Stimulated activated CD8-positive, alpha-beta memory T cell treated with anti-CD3 and anti-CD28 coated beads, Interleukin-7, amount 100 ng/mL, for 4 hours (primary cell): Measurements from ENCODE around the gene KCNJ6.

Experiments
- DNase-seq, 2 donors: peaks; one replicate each; pipeline ENCODE4 v3.0.0-alpha.2; 2020; ENCODE audit warnings: low read depth in 2 of 2

The KCNJ6 gene

GRCh38 chr21:37817242-37817641 is 99.0 kb downstream of the KCNJ6 start:
- no peak for DNase-seq

- DNase-seq = no peak
These were observed 100.4 kb downstream of the KCNJ6 start for GRCh38 chr21:37815893-37816292.

DNA sequence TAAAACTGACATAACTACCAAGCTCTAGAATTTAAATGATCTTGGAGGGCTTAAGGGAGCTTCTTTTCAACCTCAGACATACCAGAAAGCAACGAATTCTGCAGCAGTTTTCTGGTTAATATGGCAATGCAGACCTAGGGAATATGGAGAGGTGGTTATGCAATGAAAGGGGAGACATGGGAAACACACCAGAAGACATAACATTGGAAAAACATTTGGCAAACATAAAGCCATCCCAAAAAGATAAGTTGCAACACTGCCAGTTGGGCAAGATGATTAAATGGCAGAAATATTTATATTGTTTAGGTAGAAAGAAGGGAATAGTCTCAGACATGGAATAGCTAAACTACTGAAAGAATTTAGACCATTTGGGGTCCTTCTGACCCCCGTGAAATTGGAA is 104.5 kb downstream of the KCNJ6 start:
- no peak for DNase-seq

DNA sequence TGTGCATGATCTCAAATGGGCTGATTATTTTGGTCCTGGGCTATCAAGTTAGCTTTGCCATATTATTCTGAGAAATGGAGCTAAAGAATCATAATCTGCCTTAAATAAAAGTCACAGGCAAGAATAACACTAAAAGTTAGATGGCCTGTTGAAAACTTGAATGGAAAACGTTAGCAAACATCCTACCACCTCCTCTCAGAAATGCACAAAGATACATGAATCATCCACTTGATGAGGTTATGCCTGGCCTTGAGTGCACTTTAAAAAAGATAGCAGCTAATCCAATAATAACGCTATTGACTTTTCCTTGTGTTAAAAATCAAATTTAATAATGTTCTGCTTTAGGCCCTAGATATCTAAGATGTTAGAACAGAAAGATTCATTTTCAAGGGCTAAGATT is 108.0 kb downstream of the KCNJ6 start:
- DNase-seq = no peak

DNA sequence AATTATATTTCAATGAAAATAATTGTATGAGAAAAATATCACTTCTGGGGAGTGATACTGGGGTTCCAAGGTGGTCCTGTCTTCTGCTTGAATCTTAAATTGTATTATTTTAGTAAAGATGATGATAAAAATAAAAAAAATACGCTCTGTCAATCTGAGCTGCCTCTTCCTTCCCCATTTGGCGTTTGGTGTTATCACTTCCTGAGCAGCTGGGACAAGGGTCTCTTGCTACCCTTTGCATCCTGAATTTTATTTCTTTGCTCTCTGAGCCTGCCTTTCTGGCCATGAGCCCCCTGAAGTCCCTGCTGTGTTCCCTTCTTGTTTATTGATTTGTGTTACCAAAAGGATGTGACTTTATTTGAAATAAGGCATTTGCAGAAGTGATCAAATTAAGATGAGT is 111.0 kb downstream of the KCNJ6 start:
- no peak for DNase-seq

- no peak for DNase-seq
These were observed 112.3 kb downstream of the KCNJ6 start for GRCh38 chr21:37804001-37804400.

DNA sequence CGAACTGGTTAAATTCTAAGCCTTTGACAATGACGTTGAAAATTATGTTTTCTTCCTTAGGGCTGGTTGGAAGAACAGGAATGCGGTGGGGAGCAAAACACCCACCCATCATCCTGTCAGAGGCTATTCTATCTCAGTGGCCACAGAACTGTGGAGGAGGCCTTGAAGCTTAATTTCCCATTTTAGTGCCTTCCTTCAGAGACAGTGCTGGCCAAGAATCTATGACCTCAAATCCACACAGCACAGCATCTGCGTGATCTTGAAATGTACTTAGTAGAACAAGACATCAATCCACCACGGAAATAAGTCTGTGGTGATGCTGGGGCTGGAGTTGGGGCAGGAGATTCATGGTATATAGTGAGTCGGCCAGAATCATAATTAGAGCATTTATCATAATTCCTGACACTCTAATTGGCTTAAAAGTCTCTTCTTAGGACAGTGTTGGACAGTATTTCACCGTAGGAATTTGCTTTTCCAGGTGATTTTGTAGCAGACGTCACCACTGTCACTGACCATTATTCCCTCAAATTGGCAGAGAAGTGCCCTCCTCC is 113.1 kb downstream of the KCNJ6 start:
- DNase-seq = no peak

DNA sequence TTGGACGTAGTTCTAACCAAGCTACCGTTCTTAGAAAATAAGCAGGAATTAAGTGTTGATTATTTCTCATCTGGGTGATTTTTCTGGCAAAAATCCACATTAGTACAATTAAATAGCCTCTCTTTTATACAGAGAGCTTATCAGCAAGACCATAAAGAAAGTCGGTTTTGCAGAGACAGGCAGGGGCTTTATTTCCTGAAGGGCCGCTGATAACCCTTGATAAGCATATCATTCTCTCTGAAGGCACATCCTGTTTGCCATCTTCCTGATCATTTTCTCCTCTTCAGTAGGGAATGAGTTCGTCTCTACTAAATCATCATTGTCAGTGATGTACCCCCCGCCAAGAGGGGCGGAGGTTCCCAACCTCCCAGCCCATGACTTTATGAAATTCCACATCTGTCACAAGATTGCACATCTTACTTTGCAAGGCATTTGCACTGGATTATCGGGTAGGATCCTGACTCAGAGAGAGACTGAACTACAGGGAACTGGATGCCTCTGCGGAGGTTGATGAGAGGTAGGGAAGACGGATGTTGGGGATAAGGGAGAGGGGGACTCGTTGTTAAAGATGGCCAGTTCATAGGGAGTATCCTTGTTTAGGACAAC is 115.7 kb downstream of the KCNJ6 start:
- no peak for DNase-seq

GRCh38 chr21:37800057-37800455 is 116.2 kb downstream of the KCNJ6 start:
- no peak for DNase-seq

GRCh38 chr21:37799211-37800056 is 116.8 kb downstream of the KCNJ6 start:
- DNase-seq = no peak

DNA sequence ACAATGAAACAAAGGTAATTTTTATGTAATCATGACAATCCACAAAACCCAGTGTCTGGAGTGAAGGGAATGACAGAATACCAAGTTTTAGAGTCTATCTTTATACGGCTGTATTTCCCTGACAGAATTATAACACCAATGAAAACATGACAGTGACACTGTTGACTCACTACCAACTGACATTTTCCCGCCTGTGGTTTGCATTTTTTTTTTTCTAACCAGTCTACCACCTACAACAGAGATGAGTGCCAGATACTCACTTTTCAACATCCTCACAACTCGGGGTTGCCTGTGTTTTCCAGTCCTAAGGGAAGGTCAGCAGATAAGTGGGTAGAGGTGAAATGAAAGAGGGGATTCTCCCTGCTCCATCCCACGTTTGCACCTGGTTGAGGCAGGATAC is 118.9 kb downstream of the KCNJ6 start:
- no peak for DNase-seq

- no peak for DNase-seq
These were observed 120.2 kb downstream of the KCNJ6 start for GRCh38 chr21:37796011-37796410.

GRCh38 chr21:37793660-37794059 is 122.6 kb downstream of the KCNJ6 start:
- no peak for DNase-seq

- no peak for DNase-seq
These were observed 124.2 kb downstream of the KCNJ6 start for GRCh38 chr21:37792046-37792445.

- no peak for DNase-seq
These were observed 125.4 kb downstream of the KCNJ6 start for GRCh38 chr21:37790905-37791304.

GRCh38 chr21:37788503-37788902 is 127.8 kb downstream of the KCNJ6 start:
- no peak for DNase-seq

- no peak for DNase-seq
These were observed 128.8 kb downstream of the KCNJ6 start for GRCh38 chr21:37787456-37787855.

- DNase-seq = no peak
These were observed 131.5 kb downstream of the KCNJ6 start for GRCh38 chr21:37784591-37785318.

- no peak for DNase-seq
These were observed 133.2 kb downstream of the KCNJ6 start for GRCh38 chr21:37783016-37783415.

- DNase-seq = no peak
These were observed 135.0 kb downstream of the KCNJ6 start for GRCh38 chr21:37780991-37781983.

- DNase-seq = no peak
These were observed 145.1 kb downstream of the KCNJ6 start for GRCh38 chr21:37771181-37771580.
